ENCODE measurements around the gene LNPEP.

Gene LNPEP

GRCh38 chr5:96909435-96909834, 26.4 kb upstream of the LNPEP start:
- no peaks in the 10 kb centered on the region for H3K36me3 ChIP-seq (ENCODE audit: insufficient read depth, low read length)

GRCh38 chr5:96911139-96911538, 24.7 kb upstream of the LNPEP start:
- Histone ChIP-seq H3K4me3 (ENCODE audit: low read length) (no peak overlapping the region), H3K36me3 (ENCODE audit: insufficient read depth, low read length) (no peaks in the 10 kb centered on the region), H3K27ac (ENCODE audit: low read depth, low read length) (no peak overlapping the region), H3K9ac (ENCODE audit: low read depth, low read length) (no peak overlapping the region), H3K9me3 (ENCODE audit: insufficient read depth, low read depth, low read length) (no peaks in the 10 kb centered on the region), H3K27me3 (ENCODE audit: insufficient read depth, low read length) (no peaks in the 10 kb centered on the region), H3K4me1 (ENCODE audit: insufficient read depth, low read length) (no peaks in the 10 kb centered on the region)
- WGBS: 100% methylated on average over 2 of the region's 2 CpGs

More at GRCh38 chr5:96909435-96909834, 26.4 kb upstream of the LNPEP start:
- no peak overlapping the region for H3K9ac ChIP-seq (ENCODE audit: low read depth, low read length)
- 88% methylated on average over 4 of the region's 4 CpGs for WGBS
- no peak overlapping the region for H3K27ac ChIP-seq (ENCODE audit: low read depth, low read length)
- no peaks in the 10 kb centered on the region for H3K4me1 ChIP-seq (ENCODE audit: insufficient read depth, low read length)
- no peaks in the 10 kb centered on the region for H3K9me3 ChIP-seq (ENCODE audit: insufficient read depth, low read depth, low read length)
- no peak overlapping the region for H3K4me3 ChIP-seq (ENCODE audit: low read length)
- H3K27me3 ChIP-seq (ENCODE audit: insufficient read depth, low read length): no peaks in the 10 kb centered on the region

GRCh38 chr5:96913233-96913632, 22.6 kb upstream of the LNPEP start:
- Histone ChIP-seq H3K9ac (ENCODE audit: low read depth, low read length) (no peak overlapping the region), H3K27ac (ENCODE audit: low read depth, low read length) (no peak overlapping the region), H3K36me3 (ENCODE audit: insufficient read depth, low read length) (no peaks in the 10 kb centered on the region), H3K27me3 (ENCODE audit: insufficient read depth, low read length) (no peaks in the 10 kb centered on the region), H3K9me3 (ENCODE audit: insufficient read depth, low read depth, low read length) (no peaks in the 10 kb centered on the region), H3K4me3 (ENCODE audit: low read length) (no peak overlapping the region), H3K4me1 (ENCODE audit: insufficient read depth, low read length) (no peaks in the 10 kb centered on the region)
- WGBS: 88% methylated on average over 2 of the region's 2 CpGs

- H3K27ac ChIP-seq (ENCODE audit: low read depth, low read length): no peak overlapping the region
- WGBS: 88% methylated on average over 4 of the region's 4 CpGs
- H3K36me3 ChIP-seq (ENCODE audit: insufficient read depth, low read length): no peaks in the 10 kb centered on the region
- H3K9me3 ChIP-seq (ENCODE audit: insufficient read depth, low read depth, low read length): no peaks in the 10 kb centered on the region
- 0 out of 2 replicates have a peak, but pooled peaks cover 4% of the 10 kb centered on the region for H3K4me1 ChIP-seq (ENCODE audit: insufficient read depth, low read length)
- H3K9ac ChIP-seq (ENCODE audit: low read depth, low read length): no peak overlapping the region
- no peaks in the 10 kb centered on the region for H3K27me3 ChIP-seq (ENCODE audit: insufficient read depth, low read length)
- no peak overlapping the region for H3K4me3 ChIP-seq (ENCODE audit: low read length)
These were observed 16.1 kb upstream of the LNPEP start for GRCh38 chr5:96919754-96920197.

- H3K9me3 ChIP-seq (ENCODE audit: insufficient read depth, low read depth, low read length): no peaks in the 10 kb centered on the region
- H3K4me1 ChIP-seq (ENCODE audit: insufficient read depth, low read length): 0 out of 2 replicates have a peak, but pooled peaks cover 4% of the 10 kb centered on the region
- no peaks in the 10 kb centered on the region for H3K36me3 ChIP-seq (ENCODE audit: insufficient read depth, low read length)
- 91% methylated on average over 2 of the region's 3 CpGs for WGBS
- no peak overlapping the region for H3K4me3 ChIP-seq (ENCODE audit: low read length)
- no peaks in the 10 kb centered on the region for H3K27me3 ChIP-seq (ENCODE audit: insufficient read depth, low read length)
- no peak overlapping the region for H3K9ac ChIP-seq (ENCODE audit: low read depth, low read length)
- H3K27ac ChIP-seq (ENCODE audit: low read depth, low read length): no peak overlapping the region
These were observed 15.0 kb upstream of the LNPEP start for GRCh38 chr5:96920744-96921355.

GRCh38 chr5:96922499-96923244, 13.2 kb upstream of the LNPEP start:
- Histone ChIP-seq H3K36me3 (ENCODE audit: insufficient read depth, low read length) (no peaks in the 10 kb centered on the region), H3K27me3 (ENCODE audit: insufficient read depth, low read length) (no peaks in the 10 kb centered on the region), H3K4me3 (ENCODE audit: low read length) (no peak overlapping the region), H3K9me3 (ENCODE audit: insufficient read depth, low read depth, low read length) (no peaks in the 10 kb centered on the region), H3K9ac (ENCODE audit: low read depth, low read length) (no peak overlapping the region), H3K27ac (ENCODE audit: low read depth, low read length) (no peak overlapping the region), H3K4me1 (ENCODE audit: insufficient read depth, low read length) (0 out of 2 replicates have a peak, but pooled peaks cover 4% of the 10 kb centered on the region)
- WGBS: 92% methylated on average over 10 of the region's 12 CpGs

- WGBS: 69% methylated on average over 3 of the region's 3 CpGs
- Histone ChIP-seq H3K4me1 (ENCODE audit: insufficient read depth, low read length) (0 out of 2 replicates have a peak, but pooled peaks cover 4% of the 10 kb centered on the region), H3K9me3 (ENCODE audit: insufficient read depth, low read depth, low read length) (no peaks in the 10 kb centered on the region), H3K4me3 (ENCODE audit: low read length) (no peak overlapping the region), H3K27ac (ENCODE audit: low read depth, low read length) (no peak overlapping the region), H3K27me3 (ENCODE audit: insufficient read depth, low read length) (no peaks in the 10 kb centered on the region), H3K9ac (ENCODE audit: low read depth, low read length) (no peak overlapping the region), H3K36me3 (ENCODE audit: insufficient read depth, low read length) (no peaks in the 10 kb centered on the region)
These were observed 11.8 kb upstream of the LNPEP start for GRCh38 chr5:96924016-96924443.

- Histone ChIP-seq H3K4me3 (ENCODE audit: low read length) (no peak overlapping the region), H3K36me3 (ENCODE audit: insufficient read depth, low read length) (no peaks in the 10 kb centered on the region), H3K4me1 (ENCODE audit: insufficient read depth, low read length) (0 out of 2 replicates have a peak, but pooled peaks cover 4% of the 10 kb centered on the region), H3K9me3 (ENCODE audit: insufficient read depth, low read depth, low read length) (no peaks in the 10 kb centered on the region), H3K27ac (ENCODE audit: low read depth, low read length) (no peak overlapping the region), H3K9ac (ENCODE audit: low read depth, low read length) (no peak overlapping the region), H3K27me3 (ENCODE audit: insufficient read depth, low read length) (no peaks in the 10 kb centered on the region)
- WGBS: 100% methylated on average over 1 of the region's 1 CpG
These were observed 9.6 kb upstream of the LNPEP start for GRCh38 chr5:96926276-96926675.

- H3K9ac ChIP-seq (ENCODE audit: low read depth, low read length): no peak overlapping the region
- no peak overlapping the region for H3K27ac ChIP-seq (ENCODE audit: low read depth, low read length)
- no peaks in the 10 kb centered on the region for H3K36me3 ChIP-seq (ENCODE audit: insufficient read depth, low read length)
- no peaks in the 10 kb centered on the region for H3K9me3 ChIP-seq (ENCODE audit: insufficient read depth, low read depth, low read length)
- 0 out of 2 replicates have a peak, but pooled peaks cover 4% of the 10 kb centered on the region for H3K4me1 ChIP-seq (ENCODE audit: insufficient read depth, low read length)
- H3K27me3 ChIP-seq (ENCODE audit: insufficient read depth, low read length): no peaks in the 10 kb centered on the region
- H3K4me3 ChIP-seq (ENCODE audit: low read length): no peak overlapping the region
These were observed 8.9 kb upstream of the LNPEP start for GRCh38 chr5:96927008-96927407.

- WGBS: 94% methylated on average over 7 of the region's 7 CpGs
- no peaks in the 10 kb centered on the region for H3K9me3 ChIP-seq (ENCODE audit: insufficient read depth, low read depth, low read length)
- H3K27ac ChIP-seq (ENCODE audit: low read depth, low read length): no peak overlapping the region
- peaks cover 6% of the 10 kb centered on the region for H3K4me1 ChIP-seq (ENCODE audit: insufficient read depth, low read length)
- no peaks in the 10 kb centered on the region for H3K36me3 ChIP-seq (ENCODE audit: insufficient read depth, low read length)
- no peak overlapping the region for H3K9ac ChIP-seq (ENCODE audit: low read depth, low read length)
- no peak overlapping the region for H3K4me3 ChIP-seq (ENCODE audit: low read length)
- peaks cover 8% of the 10 kb centered on the region for H3K27me3 ChIP-seq (ENCODE audit: insufficient read depth, low read length)
These were observed 6.8 kb upstream of the LNPEP start for GRCh38 chr5:96928931-96929708.

- Histone ChIP-seq H3K27ac (ENCODE audit: low read depth, low read length) (no peak overlapping the region), H3K9me3 (ENCODE audit: insufficient read depth, low read depth, low read length) (no peaks in the 10 kb centered on the region), H3K27me3 (ENCODE audit: insufficient read depth, low read length) (peaks cover 8% of the 10 kb centered on the region), H3K9ac (ENCODE audit: low read depth, low read length) (no peak overlapping the region), H3K36me3 (ENCODE audit: insufficient read depth, low read length) (no peaks in the 10 kb centered on the region), H3K4me1 (ENCODE audit: insufficient read depth, low read length) (peaks cover 7% of the 10 kb centered on the region), H3K4me3 (ENCODE audit: low read length) (no peak overlapping the region)
- WGBS: 93% methylated on average over 3 of the region's 3 CpGs
These were observed 5.8 kb upstream of the LNPEP start for GRCh38 chr5:96930058-96930457.

Measured in HUES64 (cell line).